GM08714 (cell line): ENCODE data around the gene ARPC5L.
"Not testable (repeated sequence)": the region's sequence is repeated elsewhere in the genome, so short reads cannot be mapped to it uniquely, and the experiment has no call there.

Source experiments
- H3K4me3 ChIP-seq: fragments of 200-500 bp; sonication (Bioruptor generic); 2 replicates; pipeline ENCODE4 v1.5.1; 2014; ENCODE audit warnings: mild to moderate bottlenecking, low read length, inconsistent platforms
- ZNF274 ChIP-seq: IDR thresholded peaks from 2 replicates; pipeline ENCODE4 v1.6.1; 2012; ENCODE audit warnings: mild to moderate bottlenecking, low read depth, low read length

The ARPC5L gene

DNA sequence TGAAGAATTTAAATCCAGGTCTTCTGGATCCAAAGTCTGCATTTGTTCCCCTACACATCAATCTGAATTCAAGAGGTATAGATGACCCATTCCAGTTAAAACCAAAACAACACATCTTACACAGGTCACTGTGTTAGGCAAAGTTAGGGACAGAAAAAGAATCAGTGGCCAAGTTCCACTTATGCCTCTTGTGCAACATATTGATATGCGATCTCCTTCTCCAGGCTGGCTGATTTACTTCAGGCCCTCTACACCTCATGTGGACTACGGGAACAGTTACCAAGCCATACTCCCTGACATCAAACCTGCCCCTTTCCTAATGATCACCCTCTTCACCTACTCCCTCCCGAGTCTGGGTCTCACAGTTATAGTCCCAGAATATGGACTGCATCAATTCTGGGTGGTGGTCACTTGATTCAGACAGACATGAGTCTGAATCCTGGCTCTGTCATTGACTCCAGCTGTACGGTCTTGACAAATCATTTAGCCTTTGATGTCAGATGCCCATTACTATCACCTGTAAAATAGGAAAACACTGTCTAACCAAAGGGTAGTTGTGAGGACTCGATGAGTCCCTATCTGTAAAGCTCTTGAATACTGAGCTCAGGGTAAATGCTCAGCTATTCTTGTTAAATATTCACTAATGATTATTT is 52.9 kb downstream of the ARPC5L start:
- no peak overlapping the region for H3K4me3 ChIP-seq

GRCh38 chr9:124920394-124920793 is 58.5 kb downstream of the ARPC5L start:
- not testable (repeated sequence) for H3K4me3 ChIP-seq

More for the DNA sequence above, 52.9 kb downstream of the ARPC5L start:
- no peak for TF ChIP-seq ZNF274
